Activated CD8-positive, alpha-beta T cell treated with anti-CD3 and anti-CD28 coated beads, Interleukin-2, amount 10 ng/mL, durations not matched to agents 7 days and 5 days (primary cell): Measurements from ENCODE around the gene MX1. TPM values are rescaled to one million over a fixed set of nuclear protein-coding genes. Genes with fewer than 3 reads are reported as not detected.

Experiments
- ATAC-seq: fragments of 150-1000 bp; cut with Tn5 transposase; one replicate; pipeline ENCODE4 v1.10.0; 2021; ENCODE audit warnings: moderate library complexity
- CTCF ChIA-PET: fragments of 350-600 bp; sonication (Branson Sonifier 250); formaldehyde crosslinking; loops from one replicate; lab custom pipeline; 2021; ENCODE audit warnings: antibody characterized with exemption; lab: Charles Lee
- POLR2A ChIA-PET: fragments of 350-600 bp; sonication (Branson Sonifier 250); formaldehyde crosslinking; loops from one replicate; lab custom pipeline; 2021; ENCODE audit warnings: antibody characterized with exemption; lab: Charles Lee
- DNase-seq: peaks from one replicate; pipeline ENCODE4 v3.0.0-alpha.2; 2020
- H3K27ac Mint-ChIP-seq: one replicate; pipeline ENCODE4 v1.8.0; 2021; ENCODE audit warnings: mild to moderate bottlenecking, mixed read lengths
- H3K27me3 Mint-ChIP-seq: one replicate; pipeline ENCODE4 v1.8.0; 2021; ENCODE audit warnings: low read depth, mixed read lengths
- H3K36me3 Mint-ChIP-seq: one replicate; pipeline ENCODE4 v1.8.0; 2021; ENCODE audit warnings: low read depth, mixed read lengths
- H3K4me1 Mint-ChIP-seq: one replicate; pipeline ENCODE4 v1.8.0; 2021; ENCODE audit warnings: low read depth, mixed read lengths
- H3K4me3 Mint-ChIP-seq: one replicate; pipeline ENCODE4 v1.8.0; 2021; ENCODE audit warnings: mild to moderate bottlenecking, mixed read lengths
- H3K9me3 Mint-ChIP-seq: one replicate; pipeline ENCODE4 v1.8.0; 2022; ENCODE audit warnings: mixed read lengths; ENCODE audit not compliant: insufficient read depth
- total RNA-seq, 2 experiments: library from RNA; stranded (reverse); gene quantifications; one replicate each; pipeline ENCODE4 v1.2.3, GENCODE V29; 2021

Gene MX1
- total RNA-seq, 2 experiments from 2014 or later: 563 to 584 TPM

DNA sequence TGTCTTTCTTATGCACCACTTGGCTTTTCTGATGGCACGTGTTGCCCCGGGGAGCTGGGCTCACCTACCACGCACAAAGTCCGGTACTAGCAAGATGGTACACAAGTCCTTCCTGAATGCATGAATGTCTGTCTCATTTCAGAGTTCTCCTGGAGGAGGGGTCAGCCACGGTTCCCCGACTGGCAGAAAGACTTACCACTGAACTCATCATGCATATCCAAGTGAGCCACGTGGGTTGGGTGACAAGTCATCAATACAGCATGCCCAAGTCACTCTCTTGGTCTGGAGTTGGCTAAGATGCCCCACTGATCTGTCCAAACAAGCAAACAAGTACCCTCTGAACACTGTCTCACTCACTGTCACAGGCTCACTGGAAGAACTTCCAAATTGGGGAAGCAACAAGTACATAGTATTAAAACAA lies 28.6 kb upstream of the MX1 start:
- Mint-ChIP-seq H3K9me3 (no peaks in the 10 kb centered on the region), H3K27ac (peak overlapping the region; percentile 50), H3K4me3 (no peak overlapping the region), H3K4me1 (peaks cover 3% of the 10 kb centered on the region), H3K36me3 (peaks cover 71% of the 10 kb centered on the region), H3K27me3 (no peaks in the 10 kb centered on the region)
- DNase-seq (no peak), ATAC-seq (no peak)
- POLR2A ChIA-PET: interaction anchor here (1.6 kb wide), 1 partner anchor 21 kb away, joined by 6 read pairs; no protein-coding TSS in a partner anchor
- CTCF ChIA-PET: no interaction called here

DNA sequence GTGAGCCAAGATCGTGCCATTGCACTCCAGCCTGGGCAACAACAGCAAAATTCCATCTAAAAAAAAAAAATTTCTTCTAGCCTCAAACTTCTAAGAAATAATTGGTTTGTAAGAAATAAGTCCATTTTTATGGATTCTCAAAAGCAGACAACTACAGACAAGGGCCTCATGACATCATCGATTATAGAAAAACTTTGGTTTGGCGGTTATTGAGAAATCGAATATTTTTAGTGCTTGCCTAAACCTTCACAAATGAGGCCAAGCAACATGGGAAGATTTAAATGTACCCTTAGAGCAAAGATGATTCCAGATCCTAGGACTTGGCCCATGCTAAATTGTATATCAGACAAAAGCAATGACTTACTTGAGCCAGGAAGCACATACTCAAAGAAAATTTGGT lies 27.8 kb upstream of the MX1 start:
- no peak overlapping the region for H3K27ac Mint-ChIP-seq
- ATAC-seq (no peak), DNase-seq (no peak)
- POLR2A ChIA-PET: no interaction called here
- H3K4me1 Mint-ChIP-seq: peaks cover 3% of the 10 kb centered on the region
- H3K36me3 Mint-ChIP-seq: peaks cover 76% of the 10 kb centered on the region
- H3K9me3 Mint-ChIP-seq: no peaks in the 10 kb centered on the region
- H3K27me3 Mint-ChIP-seq: no peaks in the 10 kb centered on the region
- H3K4me3 Mint-ChIP-seq: no peak overlapping the region
- CTCF ChIA-PET: no interaction called here

DNA sequence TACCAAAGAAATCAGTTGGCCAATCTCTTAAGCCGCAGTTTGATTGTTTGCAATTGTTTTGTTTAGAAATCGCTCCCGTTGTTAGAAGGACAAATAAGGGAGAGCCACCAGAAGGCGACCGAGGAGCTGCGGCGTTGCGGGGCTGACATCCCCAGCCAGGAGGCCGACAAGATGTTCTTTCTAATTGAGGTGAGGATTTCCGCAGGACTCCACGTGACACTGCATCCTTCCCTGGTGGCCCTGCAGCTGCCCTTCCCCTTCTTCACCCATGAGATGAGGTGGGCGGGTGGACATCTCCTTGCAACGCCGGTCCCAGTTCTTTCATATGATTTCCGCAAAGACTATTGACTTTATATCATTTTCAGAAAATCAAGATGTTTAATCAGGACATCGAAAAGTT lies 27.2 kb upstream of the MX1 start:
- Mint-ChIP-seq H3K27me3 (no peaks in the 10 kb centered on the region), H3K9me3 (no peaks in the 10 kb centered on the region), H3K36me3 (peaks cover 74% of the 10 kb centered on the region), H3K27ac (no peak overlapping the region), H3K4me1 (peaks cover 3% of the 10 kb centered on the region), H3K4me3 (no peak overlapping the region)
- ATAC-seq (no peak), DNase-seq (no peak)
- ChIA-PET CTCF (no interaction called here), POLR2A (no interaction called here)

DNA sequence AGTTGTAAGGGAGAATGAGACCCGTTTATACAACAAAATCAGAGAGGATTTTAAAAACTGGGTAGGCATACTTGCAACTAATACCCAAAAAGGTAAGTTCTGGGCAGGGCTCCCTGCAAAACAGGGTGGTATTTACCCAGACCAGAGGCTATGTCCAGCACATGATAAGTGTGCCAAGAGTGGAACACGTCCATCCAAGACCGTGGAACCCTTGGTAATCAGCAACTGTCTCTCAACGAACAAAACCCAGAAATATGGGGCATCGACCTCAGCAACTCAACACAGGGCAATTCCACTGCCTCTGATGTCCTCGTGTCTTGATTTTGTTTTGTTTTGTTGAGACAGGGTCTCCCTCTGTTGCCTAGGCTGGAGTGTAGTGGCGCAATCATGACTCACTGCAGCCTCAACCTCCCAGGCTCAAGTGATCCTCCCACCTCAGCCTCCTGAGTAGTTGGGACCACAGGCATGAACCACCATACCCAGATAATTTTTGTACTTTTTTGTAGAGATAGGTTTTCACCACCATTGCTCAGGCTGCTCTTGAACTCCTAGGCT lies 26.7 kb upstream of the MX1 start:
- Mint-ChIP-seq H3K27me3 (no peaks in the 10 kb centered on the region), H3K36me3 (peaks cover 73% of the 10 kb centered on the region), H3K4me3 (no peak overlapping the region), H3K4me1 (peaks cover 3% of the 10 kb centered on the region), H3K9me3 (no peaks in the 10 kb centered on the region), H3K27ac (no peak overlapping the region)
- ChIA-PET POLR2A (no interaction called here), CTCF (no interaction called here)
- ATAC-seq (no peak), DNase-seq (no peak)

DNA sequence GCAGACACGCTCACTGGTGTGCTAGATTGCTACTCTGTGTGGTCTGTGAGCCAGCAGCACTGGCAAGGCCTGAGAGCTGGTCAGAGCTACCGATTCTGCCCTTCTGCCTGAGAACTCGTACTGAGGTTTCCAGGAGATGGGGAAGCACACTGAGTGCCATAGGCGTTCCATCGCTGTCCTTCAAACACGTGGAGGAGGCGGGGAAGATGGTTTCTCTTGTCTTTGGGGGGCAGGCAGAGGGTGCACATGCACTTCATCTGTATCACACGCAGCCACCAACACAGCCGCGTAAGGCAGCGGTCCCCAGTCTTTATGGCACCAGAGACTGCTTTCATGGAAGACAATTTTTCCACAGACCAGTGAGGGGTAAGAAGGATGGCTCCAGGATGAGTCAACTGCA lies 23.8 kb upstream of the MX1 start:
- Mint-ChIP-seq H3K27me3 (no peaks in the 10 kb centered on the region), H3K27ac (no peak overlapping the region), H3K36me3 (peaks cover 71% of the 10 kb centered on the region), H3K9me3 (no peaks in the 10 kb centered on the region), H3K4me3 (no peak overlapping the region), H3K4me1 (no peaks in the 10 kb centered on the region)
- ChIA-PET POLR2A (no interaction called here), CTCF (interaction anchor here (2.1 kb wide), 1 partner anchor 10 kb away, joined by 7 read pairs; no protein-coding TSS in a partner anchor)
- DNase-seq: no peak
- no peak for ATAC-seq

DNA sequence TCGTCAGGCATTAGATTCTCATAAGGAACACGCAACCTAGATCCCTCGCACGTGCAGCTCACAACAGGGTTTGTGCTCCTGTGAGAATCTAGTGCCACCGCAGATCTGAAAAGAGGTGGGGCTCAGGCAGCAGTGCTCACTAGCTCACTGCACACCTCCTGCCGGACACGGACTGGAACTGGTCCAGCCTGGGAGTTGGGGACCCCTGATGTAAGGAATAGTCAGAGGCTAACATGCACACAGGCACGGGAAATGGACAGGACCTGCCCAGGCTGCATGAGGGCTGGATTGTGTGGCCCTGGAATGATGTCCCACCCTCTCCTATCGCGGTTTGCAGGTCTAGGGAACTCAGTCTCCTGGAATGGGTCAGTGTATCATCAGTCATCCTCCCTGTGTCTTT lies 23.2 kb upstream of the MX1 start:
- ChIA-PET POLR2A (no interaction called here), CTCF (interaction anchor here (2.1 kb wide), 1 partner anchor 9 kb away, joined by 7 read pairs; no protein-coding TSS in a partner anchor)
- Mint-ChIP-seq H3K9me3 (no peaks in the 10 kb centered on the region), H3K27ac (peak overlapping the region; percentile 61), H3K27me3 (no peaks in the 10 kb centered on the region), H3K4me1 (no peaks in the 10 kb centered on the region), H3K4me3 (no peak overlapping the region), H3K36me3 (peaks cover 71% of the 10 kb centered on the region)
- DNase-seq (no peak), ATAC-seq (no peak)

DNA sequence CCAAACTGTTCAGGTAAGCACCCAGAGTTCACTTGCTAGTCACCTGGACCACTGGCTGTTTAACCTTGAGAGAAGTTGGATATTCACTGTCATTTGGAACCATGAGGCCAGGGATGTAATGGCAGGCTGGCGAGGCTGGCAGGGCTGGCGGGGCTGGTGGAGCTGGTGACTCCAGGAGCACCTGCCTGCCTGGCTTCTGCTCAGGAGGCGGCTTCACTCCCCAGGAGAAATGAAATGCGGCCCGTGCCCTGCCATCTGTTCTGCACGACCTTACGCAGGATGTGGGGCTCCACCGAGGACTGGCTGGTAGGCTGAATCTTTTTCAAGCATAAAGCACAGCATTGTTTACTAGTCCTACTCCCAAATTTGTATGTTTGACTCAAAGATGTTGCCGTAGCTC lies 22.7 kb upstream of the MX1 start:
- ChIA-PET CTCF (interaction anchor here (2.1 kb wide), 1 partner anchor 9 kb away, joined by 7 read pairs; no protein-coding TSS in a partner anchor), POLR2A (no interaction called here)
- no peak for DNase-seq
- ATAC-seq: no peak
- Mint-ChIP-seq H3K9me3 (no peaks in the 10 kb centered on the region), H3K27me3 (no peaks in the 10 kb centered on the region), H3K27ac (peak overlapping the region; percentile 61), H3K4me3 (no peak overlapping the region), H3K4me1 (no peaks in the 10 kb centered on the region), H3K36me3 (peaks cover 73% of the 10 kb centered on the region)

DNA sequence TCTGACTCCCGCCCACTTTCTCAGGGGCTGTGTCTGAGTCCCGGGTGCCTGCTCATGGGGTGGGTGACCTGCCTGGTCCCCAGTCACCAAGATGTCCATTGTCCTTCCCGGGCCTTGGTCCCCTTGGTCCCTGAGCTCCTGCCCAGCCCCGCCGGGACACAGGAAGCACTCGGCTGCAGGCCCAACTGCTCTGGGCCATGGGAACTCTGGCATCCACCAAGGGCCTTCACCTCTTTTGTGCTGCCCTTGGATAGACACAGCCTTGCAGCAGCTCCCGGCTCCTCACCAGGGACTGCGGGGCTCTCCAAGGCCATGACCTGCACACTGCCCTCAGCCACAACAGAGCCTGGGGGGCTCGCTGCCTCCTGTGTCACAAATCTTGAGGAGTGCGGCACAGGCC lies 22.1 kb upstream of the MX1 start:
- POLR2A ChIA-PET: no interaction called here
- no peak for DNase-seq
- Mint-ChIP-seq H3K4me3 (no peak overlapping the region), H3K36me3 (peaks cover 74% of the 10 kb centered on the region), H3K27ac (no peak overlapping the region), H3K27me3 (no peaks in the 10 kb centered on the region), H3K9me3 (no peaks in the 10 kb centered on the region), H3K4me1 (no peaks in the 10 kb centered on the region)
- ATAC-seq: no peak
- CTCF ChIA-PET: no interaction called here

DNA sequence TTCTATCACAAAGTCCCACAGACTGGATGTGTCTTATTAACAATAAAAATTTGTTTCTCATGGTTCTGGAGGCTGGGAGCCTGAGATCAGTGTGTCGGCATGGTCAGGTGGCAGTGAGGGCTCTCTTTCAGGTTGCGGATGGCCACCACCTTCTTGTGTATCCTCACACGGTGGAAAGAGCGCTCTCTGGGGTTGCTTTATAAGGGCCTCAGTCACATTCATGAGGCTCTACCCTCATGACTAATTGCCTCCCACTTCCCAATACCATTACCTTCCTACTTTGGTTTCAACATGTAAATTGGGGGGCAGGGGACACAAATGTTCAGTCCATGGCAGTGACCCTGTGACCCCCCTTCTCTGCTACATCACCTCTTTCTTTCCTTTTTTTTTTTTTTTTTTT lies 20.7 kb upstream of the MX1 start:
- Mint-ChIP-seq H3K27me3 (no peaks in the 10 kb centered on the region), H3K9me3 (no peaks in the 10 kb centered on the region), H3K4me1 (no peaks in the 10 kb centered on the region), H3K36me3 (peaks cover 77% of the 10 kb centered on the region), H3K27ac (no peak overlapping the region), H3K4me3 (no peak overlapping the region)
- no peak for ATAC-seq
- ChIA-PET POLR2A (no interaction called here), CTCF (no interaction called here)
- DNase-seq: no peak

DNA sequence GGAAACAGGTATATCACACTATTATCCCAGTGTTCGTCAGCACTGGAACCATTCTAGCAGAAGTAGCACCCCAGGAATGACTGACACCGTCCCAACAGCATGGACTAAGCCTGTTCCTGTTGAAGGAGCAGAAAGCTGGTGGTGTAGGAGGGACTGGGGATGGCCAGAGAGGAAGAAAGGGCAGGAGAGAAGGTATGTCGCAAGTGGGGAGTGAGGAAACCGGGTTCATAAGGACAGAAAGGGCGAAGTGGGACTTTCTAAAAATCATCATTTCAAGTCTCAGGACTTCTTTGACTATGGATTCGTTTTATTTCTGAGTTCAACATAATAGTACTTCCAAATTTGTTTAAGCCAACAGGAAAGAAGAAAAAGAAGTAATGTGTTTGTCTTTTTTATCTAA lies 19.7 kb upstream of the MX1 start:
- POLR2A ChIA-PET: no interaction called here

DNA sequence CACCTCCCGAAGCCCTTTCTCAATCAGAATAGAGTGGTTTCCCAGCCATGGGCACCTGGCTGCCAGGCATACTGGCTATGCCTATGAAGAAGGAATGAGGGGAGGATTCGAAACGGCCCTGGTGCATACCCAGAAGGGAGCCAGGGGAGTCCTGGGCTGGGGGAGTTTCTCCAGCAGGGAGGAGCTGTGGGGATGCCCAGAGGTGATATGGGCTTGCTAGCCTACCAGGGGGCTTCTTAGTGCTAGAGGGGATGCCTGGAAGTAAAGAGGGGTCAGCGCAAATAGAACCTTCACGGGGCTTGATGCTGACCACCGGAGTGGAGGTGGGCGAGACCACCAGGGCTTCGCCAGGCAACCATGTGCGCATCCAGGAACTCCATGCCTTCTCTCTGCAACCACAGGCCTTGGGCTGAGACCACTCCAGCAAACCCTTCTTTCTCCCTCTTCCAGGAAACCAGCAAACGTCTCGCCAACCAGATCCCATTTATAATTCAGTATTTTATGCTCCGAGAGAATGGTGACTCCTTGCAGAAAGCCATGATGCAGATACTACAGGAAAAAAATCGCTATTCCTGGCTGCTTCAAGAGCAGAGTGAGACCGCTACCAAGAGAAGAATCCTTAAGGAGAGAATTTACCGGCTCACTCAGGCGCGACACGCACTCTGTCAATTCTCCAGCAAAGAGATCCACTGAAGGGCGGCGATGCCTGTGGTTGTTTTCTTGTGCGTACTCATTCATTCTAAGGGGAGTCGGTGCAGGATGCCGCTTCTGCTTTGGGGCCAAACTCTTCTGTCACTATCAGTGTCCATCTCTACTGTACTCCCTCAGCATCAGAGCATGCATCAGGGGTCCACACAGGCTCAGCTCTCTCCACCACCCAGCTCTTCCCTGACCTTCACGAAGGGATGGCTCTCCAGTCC lies 18.2 kb upstream of the MX1 start:
- Mint-ChIP-seq H3K4me3 (no peak overlapping the region), H3K36me3 (peaks cover 82% of the 10 kb centered on the region), H3K27ac (no peak overlapping the region), H3K4me1 (peaks cover 8% of the 10 kb centered on the region), H3K27me3 (peaks cover 2% of the 10 kb centered on the region), H3K9me3 (no peaks in the 10 kb centered on the region)
- no peak for ATAC-seq
- ChIA-PET POLR2A (no interaction called here), CTCF (no interaction called here)
- DNase-seq: no peak

More for the DNA sequence above, 19.7 kb upstream of the MX1 start:
- H3K9me3 Mint-ChIP-seq: no peaks in the 10 kb centered on the region
- DNase-seq: no peak
- no peaks in the 10 kb centered on the region for H3K27me3 Mint-ChIP-seq
- no peak overlapping the region for H3K27ac Mint-ChIP-seq
- CTCF ChIA-PET: no interaction called here
- H3K4me1 Mint-ChIP-seq: peaks cover 1% of the 10 kb centered on the region
- no peak for ATAC-seq
- no peak overlapping the region for H3K4me3 Mint-ChIP-seq
- H3K36me3 Mint-ChIP-seq: peaks cover 79% of the 10 kb centered on the region

DNA sequence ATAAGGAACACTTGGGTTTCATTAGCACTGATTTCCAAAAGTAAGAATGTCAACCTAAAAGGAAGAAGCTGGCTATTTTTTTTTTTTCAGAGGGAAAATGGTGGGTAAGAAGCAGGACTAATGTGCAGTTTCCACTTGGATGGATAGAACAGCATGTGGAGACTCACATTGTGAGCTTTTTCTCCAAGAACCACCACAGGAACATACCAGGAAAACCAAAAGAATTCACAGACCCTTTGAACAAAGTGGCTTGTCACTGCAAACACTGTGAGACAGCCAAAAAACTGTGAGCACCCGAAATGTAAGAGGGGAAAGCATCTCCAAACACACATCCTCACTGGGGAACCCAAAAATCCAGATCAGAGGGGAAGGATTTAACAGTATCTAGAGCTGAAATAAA lies 15.7 kb upstream of the MX1 start:
- CTCF ChIA-PET: interaction anchor here (1.2 to 2.9 kb wide), 5 partner anchors 9 to 127 kb away, joined by 3 to 24 read pairs (median 3); partner anchors contain the start of gene MX2
- Mint-ChIP-seq H3K27ac (no peak overlapping the region), H3K27me3 (peaks cover 20% of the 10 kb centered on the region)

More for the DNA sequence above, 15.7 kb upstream of the MX1 start:
- no peak for ATAC-seq
- Mint-ChIP-seq H3K4me3 (no peak overlapping the region), H3K9me3 (peaks cover 13% of the 10 kb centered on the region), H3K4me1 (peaks cover 14% of the 10 kb centered on the region), H3K36me3 (peaks cover 84% of the 10 kb centered on the region)
- no peak for DNase-seq
- POLR2A ChIA-PET: interaction anchor here (1.2 to 4.7 kb wide), 2 partner anchors 15 to 48 kb away, joined by 4 to 25 read pairs; partner anchors contain the start of genes MX1 and MX2
